GM12891 (cell line): ENCODE data around the gene SLC10A4.

Experiments
- POLR2A ChIP-seq: IDR thresholded peaks from 2 replicates; pipeline ENCODE4 v1.6.1; 2011; ENCODE audit warnings: low read depth, low read length, control low read depth
- POLR2AphosphoS5 ChIP-seq: IDR thresholded peaks from 2 replicates; pipeline ENCODE4 v1.6.1; 2011; ENCODE audit warnings: low read depth, low read length, control low read depth

- TF ChIP-seq POLR2A, result no peak
- TF ChIP-seq POLR2AphosphoS5, result no peak
These were observed 15.3 kb upstream of the SLC10A4 start for GRCh38 chr4:48467891-48468290.
